ENCODE data around the gene SLC7A8.
A peak's percentile ranks its signal among the peaks of the same experiment; 100 is the strongest.
"Not testable (repeated sequence)": the region's sequence is repeated elsewhere in the genome, so short reads cannot be mapped to it uniquely, and the experiment has no call there.

SLC7A8 gene

DNA sequence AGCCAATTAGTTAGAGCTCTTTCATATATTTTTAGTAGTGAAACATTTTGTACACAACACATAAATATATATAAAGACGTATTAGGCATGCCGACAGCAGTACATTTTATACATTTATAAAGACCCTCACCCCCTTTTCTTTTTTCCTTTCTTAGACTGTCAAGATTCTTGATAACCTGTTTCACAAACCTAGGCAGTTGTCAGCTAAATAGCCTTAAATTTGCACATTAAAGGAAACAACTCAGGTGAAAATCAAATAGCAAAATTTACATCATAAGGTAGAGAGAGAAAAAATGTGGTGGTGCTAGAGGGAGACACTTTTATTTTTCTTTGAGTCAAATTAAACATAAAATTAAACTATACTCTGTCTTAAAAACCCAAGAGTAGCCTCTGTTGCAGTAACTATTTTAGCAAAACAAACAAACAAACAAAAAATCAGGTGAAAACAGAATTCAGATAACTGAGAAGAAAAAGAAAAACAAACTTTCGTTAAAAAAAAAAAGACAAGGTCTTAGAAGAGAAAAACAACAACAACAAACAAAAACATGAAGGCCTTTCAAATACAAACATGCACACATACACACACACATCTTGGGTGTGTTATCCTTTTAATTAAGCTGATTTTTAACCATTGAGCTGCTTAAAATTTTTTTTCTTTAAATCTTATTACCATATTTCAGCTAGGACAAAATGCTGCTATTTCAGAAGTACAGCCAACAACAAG is 23.1 kb upstream of the SLC7A8 start:
- Histone ChIP-seq H3K9me3 (ENCODE audit: control insufficient read depth, low read length) (no peaks in the 10 kb centered on the region), H3K36me3 (ENCODE audit: control insufficient read depth, insufficient read depth, low read length, severe bottlenecking) (no peaks in the 10 kb centered on the region), H3K4me1 (ENCODE audit: control insufficient read depth, insufficient read depth, low read length) (no peaks in the 10 kb centered on the region), H3K9ac (ENCODE audit: low read length) (no peak overlapping the region), H3K4me3 (ENCODE audit: low read length) (no peak overlapping the region), H3K27me3 (replicated peaks; ENCODE audit: control insufficient read depth, insufficient read depth, low read length) (no peaks in the 10 kb centered on the region)
- DNase-seq (ENCODE audit: low read depth) = no peak

DNA sequence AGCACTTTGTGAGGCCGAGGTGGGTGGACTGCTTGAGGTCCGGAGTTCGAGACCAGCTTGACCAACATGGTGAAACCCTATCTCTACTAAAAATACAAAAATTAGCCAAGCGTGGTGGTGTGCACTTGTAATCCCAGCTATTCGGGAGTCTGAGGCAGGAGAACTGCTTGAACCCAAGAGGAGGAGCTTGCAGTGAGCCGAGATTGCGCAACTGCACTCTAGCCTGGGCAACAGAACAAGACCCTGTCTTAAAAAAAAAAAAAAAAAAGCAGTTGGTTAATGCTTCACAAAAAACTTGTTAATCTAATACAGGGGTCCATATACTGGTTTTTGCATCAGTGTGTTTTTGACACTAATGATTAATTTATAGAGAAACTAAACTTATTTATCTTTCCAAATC is 18.5 kb upstream of the SLC7A8 start:
- Histone ChIP-seq H3K4me3 (ENCODE audit: low read length) (no peak overlapping the region), H3K36me3 (ENCODE audit: control insufficient read depth, insufficient read depth, low read length, severe bottlenecking) (no peaks in the 10 kb centered on the region), H3K9ac (ENCODE audit: low read length) (no peak overlapping the region), H3K4me1 (ENCODE audit: control insufficient read depth, insufficient read depth, low read length) (no peaks in the 10 kb centered on the region), H3K27me3 (replicated peaks; ENCODE audit: control insufficient read depth, insufficient read depth, low read length) (no peaks in the 10 kb centered on the region), H3K9me3 (ENCODE audit: control insufficient read depth, low read length) (no peaks in the 10 kb centered on the region)
- no peak for DNase-seq (ENCODE audit: low read depth)

DNA sequence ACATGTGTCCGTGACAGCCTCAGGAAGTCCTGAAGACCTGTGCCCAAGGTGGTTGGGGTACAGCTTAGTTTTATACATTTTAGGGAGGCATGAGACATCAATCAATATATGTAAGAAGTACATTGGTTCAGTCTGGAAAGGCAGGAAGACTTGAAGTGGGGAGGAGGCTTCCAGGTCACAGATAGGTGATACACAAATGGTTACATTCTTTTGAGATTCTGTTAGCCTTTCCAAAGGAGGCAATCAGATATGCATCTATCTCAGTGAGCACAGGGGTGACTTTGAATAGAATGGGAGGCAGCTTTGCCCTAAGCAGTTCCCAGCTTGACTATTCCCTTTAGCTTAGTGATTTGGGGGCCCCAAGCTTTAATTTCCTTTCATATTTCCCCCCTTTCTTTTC is 15.7 kb upstream of the SLC7A8 start:
- not testable (repeated sequence) for H3K9me3 ChIP-seq (ENCODE audit: control insufficient read depth, low read length); H3K9ac ChIP-seq (ENCODE audit: low read length); H3K36me3 ChIP-seq (ENCODE audit: control insufficient read depth, insufficient read depth, low read length, severe bottlenecking); H3K4me3 ChIP-seq (ENCODE audit: low read length); H3K4me1 ChIP-seq (ENCODE audit: control insufficient read depth, insufficient read depth, low read length); DNase-seq (ENCODE audit: low read depth); H3K27me3 ChIP-seq (replicated peaks; ENCODE audit: control insufficient read depth, insufficient read depth, low read length)

DNA sequence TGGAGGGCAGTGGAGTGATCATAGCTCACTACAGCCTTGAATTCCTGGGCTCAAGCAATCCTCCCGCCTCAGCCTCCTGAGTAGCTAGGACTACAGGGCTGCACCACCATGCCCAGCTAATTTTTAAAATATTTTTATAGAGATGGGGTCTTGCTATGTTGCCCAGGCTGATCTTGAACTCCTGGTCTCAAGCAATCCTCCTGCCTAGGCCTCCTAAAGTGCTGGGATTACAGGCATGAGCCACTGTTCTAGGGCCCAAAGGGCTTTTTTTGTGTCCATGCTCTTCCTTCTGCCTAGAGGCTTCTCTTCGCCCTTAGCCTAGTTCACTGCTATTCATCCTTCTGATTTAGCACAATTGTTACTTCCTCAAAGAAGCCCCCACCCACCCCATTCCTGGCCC is 13.0 kb upstream of the SLC7A8 start:
- DNase-seq (ENCODE audit: low read depth); H3K9ac ChIP-seq (ENCODE audit: low read length); H3K9me3 ChIP-seq (ENCODE audit: control insufficient read depth, low read length); H3K27me3 ChIP-seq (replicated peaks; ENCODE audit: control insufficient read depth, insufficient read depth, low read length); H3K4me1 ChIP-seq (ENCODE audit: control insufficient read depth, insufficient read depth, low read length); H3K4me3 ChIP-seq (ENCODE audit: low read length); H3K36me3 ChIP-seq (ENCODE audit: control insufficient read depth, insufficient read depth, low read length, severe bottlenecking): not testable (repeated sequence)

DNA sequence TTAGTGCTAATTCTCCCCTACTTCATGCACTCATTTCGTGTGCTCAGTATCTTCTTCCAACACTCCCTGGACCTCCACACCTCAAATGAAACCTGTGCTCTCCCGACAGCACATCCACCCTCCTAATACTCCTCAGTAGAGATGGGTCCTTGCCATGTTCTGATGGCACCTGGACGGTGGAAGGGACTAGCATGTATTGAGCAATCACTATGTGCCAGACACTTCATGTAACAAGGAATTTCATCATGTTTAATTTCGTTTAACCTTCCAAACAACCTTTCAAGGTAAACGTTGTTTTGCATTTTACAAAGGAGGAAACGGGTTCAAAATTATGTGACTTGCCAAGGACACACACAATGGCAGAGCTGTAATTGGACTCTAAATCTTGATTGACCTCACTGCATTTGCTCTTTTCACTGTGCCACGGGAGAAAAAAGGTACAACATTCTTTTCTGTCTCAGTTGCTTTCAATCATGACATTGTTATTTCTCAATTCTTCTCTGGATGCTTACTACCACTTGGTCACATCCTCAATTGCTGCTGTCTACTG is 12.2 kb upstream of the SLC7A8 start:
- Histone ChIP-seq H3K27me3 (replicated peaks; ENCODE audit: control insufficient read depth, insufficient read depth, low read length) (no peaks in the 10 kb centered on the region), H3K4me3 (ENCODE audit: low read length) (no peak overlapping the region), H3K9me3 (ENCODE audit: control insufficient read depth, low read length) (peaks cover 4% of the 10 kb centered on the region), H3K4me1 (ENCODE audit: control insufficient read depth, insufficient read depth, low read length) (no peaks in the 10 kb centered on the region), H3K9ac (ENCODE audit: low read length) (no peak overlapping the region), H3K36me3 (ENCODE audit: control insufficient read depth, insufficient read depth, low read length, severe bottlenecking) (no peaks in the 10 kb centered on the region)
- DNase-seq (ENCODE audit: low read depth) = no peak

DNA sequence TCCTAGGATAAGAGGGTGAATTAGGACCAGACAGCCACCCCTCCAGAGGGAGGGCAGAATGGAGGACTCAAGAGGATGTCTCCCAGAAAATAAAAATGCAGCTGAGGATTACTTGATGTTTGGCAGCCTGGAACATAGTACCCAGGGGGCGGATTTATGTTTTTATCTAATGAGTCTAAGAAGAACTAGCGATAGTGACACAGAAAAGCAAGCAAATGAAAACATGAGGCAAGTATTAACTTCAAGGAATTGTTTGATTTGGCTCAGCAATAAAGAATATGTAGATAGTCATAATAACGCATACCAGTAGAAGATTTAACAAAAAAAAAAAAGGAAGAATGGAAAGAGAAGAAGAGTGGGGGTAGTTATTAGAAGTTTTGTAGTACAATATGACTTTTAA is 10.0 kb upstream of the SLC7A8 start:
- peaks cover 4% of the 10 kb centered on the region for H3K27me3 ChIP-seq (replicated peaks; ENCODE audit: control insufficient read depth, insufficient read depth, low read length)
- DNase-seq (ENCODE audit: low read depth) = no peak
- no peak overlapping the region for H3K9ac ChIP-seq (ENCODE audit: low read length)
- H3K36me3 ChIP-seq (ENCODE audit: control insufficient read depth, insufficient read depth, low read length, severe bottlenecking) = no peaks in the 10 kb centered on the region
- no peaks in the 10 kb centered on the region for H3K4me1 ChIP-seq (ENCODE audit: control insufficient read depth, insufficient read depth, low read length)
- H3K9me3 ChIP-seq (ENCODE audit: control insufficient read depth, low read length) = peaks cover 4% of the 10 kb centered on the region
- no peak overlapping the region for H3K4me3 ChIP-seq (ENCODE audit: low read length)

DNA sequence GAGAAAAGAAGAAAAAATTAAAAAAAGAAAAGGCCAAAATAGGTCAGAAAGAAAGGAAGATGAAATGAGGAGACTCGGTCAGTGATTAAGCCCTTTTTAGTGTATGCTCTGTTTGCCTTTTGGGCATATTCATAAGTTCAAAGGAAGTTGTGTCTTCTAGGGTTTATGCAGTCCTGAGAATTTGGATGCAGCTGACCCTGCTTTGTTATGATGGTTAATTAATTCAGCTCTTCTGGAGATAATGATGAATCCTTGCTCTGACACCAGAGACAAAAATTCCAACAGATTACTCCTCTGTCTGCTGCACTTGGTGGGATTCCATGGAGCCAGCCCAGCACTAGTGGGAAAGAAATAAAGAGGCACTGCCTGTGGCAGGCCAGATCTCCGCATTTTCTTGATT is 4.5 kb upstream of the SLC7A8 start:
- no peak overlapping the region for H3K9ac ChIP-seq (ENCODE audit: low read length)
- no peak for DNase-seq (ENCODE audit: low read depth)
- H3K36me3 ChIP-seq (ENCODE audit: control insufficient read depth, insufficient read depth, low read length, severe bottlenecking) = no peaks in the 10 kb centered on the region
- no peak overlapping the region for H3K4me3 ChIP-seq (ENCODE audit: low read length)
- H3K27me3 ChIP-seq (replicated peaks; ENCODE audit: control insufficient read depth, insufficient read depth, low read length) = peaks cover 8% of the 10 kb centered on the region
- peaks cover 9% of the 10 kb centered on the region for H3K4me1 ChIP-seq (ENCODE audit: control insufficient read depth, insufficient read depth, low read length)
- H3K9me3 ChIP-seq (ENCODE audit: control insufficient read depth, low read length) = no peaks in the 10 kb centered on the region

DNA sequence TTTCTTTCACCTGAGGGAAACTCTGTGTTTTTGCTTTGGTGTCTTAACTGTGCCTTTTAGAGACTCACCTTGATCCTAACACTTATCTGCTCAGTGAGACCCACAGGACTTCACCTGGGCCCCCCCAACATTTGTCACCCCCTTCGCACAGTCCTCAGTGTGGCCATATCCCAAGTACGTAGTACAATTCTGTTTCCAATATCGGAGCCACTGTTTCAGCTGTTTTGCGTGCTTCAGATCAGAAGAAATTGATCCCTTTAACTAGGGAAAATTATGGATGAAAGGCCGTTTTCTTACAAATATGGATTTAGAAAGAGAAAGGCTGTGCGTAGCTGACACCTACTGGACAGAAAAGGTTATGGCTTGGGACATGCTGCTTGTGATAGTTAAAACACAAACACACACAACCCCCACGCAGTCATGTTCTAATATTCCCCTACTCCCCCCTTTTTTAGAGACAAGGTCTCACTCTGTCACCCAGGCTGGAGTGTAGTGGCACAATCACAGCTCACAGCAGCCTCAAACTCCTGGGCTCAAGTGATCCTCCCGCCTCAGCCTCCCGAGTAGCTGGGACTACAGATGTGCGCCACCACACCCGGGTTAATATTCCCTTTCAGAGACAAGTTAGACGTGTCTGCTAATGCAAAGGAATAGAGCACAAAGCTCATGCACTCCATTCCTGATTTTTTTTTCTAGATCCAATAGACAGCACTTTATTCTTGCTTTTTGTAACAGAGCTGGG is 3.6 kb upstream of the SLC7A8 start:
- no peaks in the 10 kb centered on the region for H3K9me3 ChIP-seq (ENCODE audit: control insufficient read depth, low read length)
- DNase-seq (ENCODE audit: low read depth) = peak; percentile 88
- H3K27me3 ChIP-seq (replicated peaks; ENCODE audit: control insufficient read depth, insufficient read depth, low read length) = peaks cover 8% of the 10 kb centered on the region

DNA sequence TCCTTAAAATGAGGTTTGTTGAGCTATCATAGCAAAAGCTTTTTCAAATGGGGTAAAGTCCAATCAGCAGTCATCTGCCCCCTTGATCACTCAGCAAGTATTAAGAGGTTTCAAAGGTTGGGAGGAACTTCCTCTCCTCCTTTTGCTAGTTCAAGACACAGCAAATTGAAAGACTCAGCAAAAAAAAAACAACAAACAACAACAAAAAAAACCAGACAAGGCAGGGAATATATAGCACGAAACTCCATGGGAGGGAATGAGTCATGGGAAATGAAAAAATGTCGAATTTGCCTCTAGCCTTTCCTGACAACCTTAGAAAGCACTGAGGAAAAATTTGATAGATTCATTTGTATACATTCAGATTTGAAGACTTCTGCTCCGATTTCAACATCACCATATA is 1.6 kb upstream of the SLC7A8 start:
- H3K4me1 ChIP-seq (ENCODE audit: control insufficient read depth, insufficient read depth, low read length) = peaks cover 27% of the 10 kb centered on the region
- H3K36me3 ChIP-seq (ENCODE audit: control insufficient read depth, insufficient read depth, low read length, severe bottlenecking) = no peaks in the 10 kb centered on the region
- H3K27me3 ChIP-seq (replicated peaks; ENCODE audit: control insufficient read depth, insufficient read depth, low read length) = peaks cover 4% of the 10 kb centered on the region
- H3K9ac ChIP-seq (ENCODE audit: low read length) = no peak overlapping the region
- H3K9me3 ChIP-seq (ENCODE audit: control insufficient read depth, low read length) = no peaks in the 10 kb centered on the region
- no peak overlapping the region for H3K4me3 ChIP-seq (ENCODE audit: low read length)
- DNase-seq (ENCODE audit: low read depth) = peak; percentile 70

More for the DNA sequence above, 3.6 kb upstream of the SLC7A8 start:
- H3K4me3 ChIP-seq (ENCODE audit: low read length) = no peak overlapping the region
- no peaks in the 10 kb centered on the region for H3K36me3 ChIP-seq (ENCODE audit: control insufficient read depth, insufficient read depth, low read length, severe bottlenecking)
- H3K4me1 ChIP-seq (ENCODE audit: control insufficient read depth, insufficient read depth, low read length) = peaks cover 17% of the 10 kb centered on the region
- no peak overlapping the region for H3K9ac ChIP-seq (ENCODE audit: low read length)

DNA sequence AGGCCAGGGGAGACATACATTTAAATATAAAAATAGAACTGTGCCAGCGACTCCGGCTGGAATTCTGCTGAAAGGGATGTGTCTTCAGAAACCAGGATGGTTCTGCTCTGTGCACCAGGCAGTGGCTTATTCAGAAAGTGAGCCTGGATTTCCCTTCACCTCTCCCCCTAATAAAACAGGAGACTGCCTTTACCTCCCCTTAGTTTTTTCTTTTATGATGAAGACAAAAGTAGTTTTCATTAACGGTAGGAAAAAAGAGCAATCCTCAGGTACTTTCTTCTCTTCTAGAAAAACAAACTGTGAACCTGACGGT is 346 bp downstream of the SLC7A8 start:
- Histone ChIP-seq H3K27me3 (replicated peaks; ENCODE audit: control insufficient read depth, insufficient read depth, low read length) (peaks cover 4% of the 10 kb centered on the region), H3K9me3 (ENCODE audit: control insufficient read depth, low read length) (no peaks in the 10 kb centered on the region), H3K4me1 (ENCODE audit: control insufficient read depth, insufficient read depth, low read length) (peaks cover 39% of the 10 kb centered on the region), H3K4me3 (ENCODE audit: low read length) (peak overlapping the region; percentile 86), H3K36me3 (ENCODE audit: control insufficient read depth, insufficient read depth, low read length, severe bottlenecking) (no peaks in the 10 kb centered on the region), H3K9ac (ENCODE audit: low read length) (peak overlapping the region; percentile 79)
- DNase-seq (ENCODE audit: low read depth) = peak; percentile 38

DNA sequence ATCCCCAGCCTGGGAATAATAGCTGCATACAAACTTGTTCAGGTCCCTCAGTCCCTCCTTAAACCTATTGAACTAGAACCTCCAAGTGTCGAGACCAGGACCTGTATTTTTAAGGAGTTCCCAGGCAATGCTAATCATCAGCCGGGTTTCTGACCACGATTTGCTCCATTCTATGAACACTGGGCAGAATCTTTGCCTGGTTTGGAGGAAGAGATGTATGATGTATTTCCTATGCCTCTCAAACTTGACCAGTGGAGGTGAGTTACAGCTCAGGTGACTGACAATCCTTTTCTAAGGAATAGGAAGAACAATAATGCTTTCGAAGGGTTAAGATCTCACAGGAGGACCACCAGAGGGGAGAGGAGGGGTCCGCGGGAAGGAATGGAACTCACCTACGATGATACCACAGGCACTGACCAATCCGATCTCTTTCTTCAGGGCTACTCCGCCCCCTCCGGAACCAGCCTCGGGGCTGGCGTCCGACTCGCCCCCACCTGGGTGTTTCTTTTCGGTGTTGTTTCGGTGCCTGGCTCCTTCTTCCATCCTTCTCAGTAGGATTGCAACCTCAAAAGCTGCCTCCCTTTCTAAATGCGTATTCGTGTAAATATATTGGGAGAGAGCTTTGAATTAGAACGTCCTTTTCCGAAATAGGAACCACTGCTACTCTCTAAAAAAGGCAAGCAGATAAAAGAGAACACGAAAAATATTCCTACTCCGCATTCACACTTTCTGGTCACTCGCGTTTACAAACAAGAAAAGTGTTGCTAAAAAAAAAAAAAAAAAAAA is 895 bp downstream of the SLC7A8 start:
- H3K4me1 ChIP-seq (ENCODE audit: control insufficient read depth, insufficient read depth, low read length) = peaks cover 39% of the 10 kb centered on the region
- peak; percentile 44 for DNase-seq (ENCODE audit: low read depth)
- peak overlapping the region; percentile 86 for H3K4me3 ChIP-seq (ENCODE audit: low read length)
- peaks cover 4% of the 10 kb centered on the region for H3K27me3 ChIP-seq (replicated peaks; ENCODE audit: control insufficient read depth, insufficient read depth, low read length)
- no peaks in the 10 kb centered on the region for H3K9me3 ChIP-seq (ENCODE audit: control insufficient read depth, low read length)
- H3K9ac ChIP-seq (ENCODE audit: low read length) = peak overlapping the region; percentile 79
- H3K36me3 ChIP-seq (ENCODE audit: control insufficient read depth, insufficient read depth, low read length, severe bottlenecking) = no peaks in the 10 kb centered on the region

Data from adipocyte (in vitro differentiated cells).